ENCODE data around the gene SSU72.
"Not testable (repeated sequence)": the region's sequence is repeated elsewhere in the genome, so short reads cannot be mapped to it uniquely, and the experiment has no call there.

Gene SSU72

GRCh38 chr1:1594602-1595260 is 20.1 kb upstream of the SSU72 start:
- peak; percentile 56 for DNase-seq

- no peak for DNase-seq
Measured at GRCh38 chr1:1593834-1594601, 19.4 kb upstream of the SSU72 start.

GRCh38 chr1:1591452-1591851 is 16.8 kb upstream of the SSU72 start:
- DNase-seq: no peak

- DNase-seq: no peak
Measured at GRCh38 chr1:1583347-1584010, 8.8 kb upstream of the SSU72 start.

- DNase-seq: no peak
Measured at GRCh38 chr1:1582585-1583346, 8.1 kb upstream of the SSU72 start.

- DNase-seq: no peak
Measured at GRCh38 chr1:1578371-1578940, 3.8 kb upstream of the SSU72 start.

GRCh38 chr1:1577367-1578011 is 2.8 kb upstream of the SSU72 start:
- DNase-seq: no peak

- DNase-seq: peak; percentile 51
Measured at GRCh38 chr1:1573843-1574720, 581 bp downstream of the SSU72 start.

GRCh38 chr1:1569341-1569740 is 5.3 kb downstream of the SSU72 start:
- DNase-seq: no peak

- DNase-seq: no peak
Measured at GRCh38 chr1:1567891-1568291, 6.8 kb downstream of the SSU72 start.

GRCh38 chr1:1567152-1567875 is 7.3 kb downstream of the SSU72 start:
- DNase-seq: no peak

GRCh38 chr1:1565340-1565739 is 9.3 kb downstream of the SSU72 start:
- DNase-seq: no peak

GRCh38 chr1:1564268-1564667 is 10.4 kb downstream of the SSU72 start:
- no peak for DNase-seq

GRCh38 chr1:1563688-1564087 is 11.0 kb downstream of the SSU72 start:
- DNase-seq: no peak

GRCh38 chr1:1562556-1563195 is 12.0 kb downstream of the SSU72 start:
- DNase-seq: no peak

GRCh38 chr1:1561801-1562470 is 12.7 kb downstream of the SSU72 start:
- DNase-seq: no peak

GRCh38 chr1:1560178-1560577 is 14.5 kb downstream of the SSU72 start:
- no peak for DNase-seq

- no peak for DNase-seq
Measured at GRCh38 chr1:1559066-1559465, 15.6 kb downstream of the SSU72 start.

GRCh38 chr1:1558591-1558990 is 16.1 kb downstream of the SSU72 start:
- DNase-seq: no peak

- not testable (repeated sequence) for DNase-seq
Measured at GRCh38 chr1:1557688-1558087, 17.0 kb downstream of the SSU72 start.

All from NCI-H146 (cell line).